Hepatic stellate cell (primary cell): Measurements from ENCODE around the gene ZNF334.

Experiments used
- DNase-seq: peaks from one replicate; pipeline ENCODE4 v3.0.0; 2011; ENCODE audit warnings: low spot score

The ZNF334 gene

DNA sequence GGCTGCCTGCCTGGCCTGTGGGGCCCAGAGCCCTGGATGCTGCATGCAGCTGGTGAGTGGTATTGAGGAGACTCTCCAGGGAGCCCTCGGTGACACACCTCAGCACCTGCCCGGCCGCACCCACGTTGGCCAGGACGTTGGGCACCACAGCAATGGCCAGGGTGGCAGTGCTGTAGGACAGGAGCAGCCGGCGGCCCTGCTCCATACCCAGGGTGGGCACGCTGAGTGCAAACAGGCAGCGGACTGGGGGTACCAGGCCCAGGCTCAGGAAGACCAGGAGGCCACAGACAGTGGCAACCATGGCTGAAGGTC lies 32.4 kb upstream of the ZNF334 start:
- no peak for DNase-seq

DNA sequence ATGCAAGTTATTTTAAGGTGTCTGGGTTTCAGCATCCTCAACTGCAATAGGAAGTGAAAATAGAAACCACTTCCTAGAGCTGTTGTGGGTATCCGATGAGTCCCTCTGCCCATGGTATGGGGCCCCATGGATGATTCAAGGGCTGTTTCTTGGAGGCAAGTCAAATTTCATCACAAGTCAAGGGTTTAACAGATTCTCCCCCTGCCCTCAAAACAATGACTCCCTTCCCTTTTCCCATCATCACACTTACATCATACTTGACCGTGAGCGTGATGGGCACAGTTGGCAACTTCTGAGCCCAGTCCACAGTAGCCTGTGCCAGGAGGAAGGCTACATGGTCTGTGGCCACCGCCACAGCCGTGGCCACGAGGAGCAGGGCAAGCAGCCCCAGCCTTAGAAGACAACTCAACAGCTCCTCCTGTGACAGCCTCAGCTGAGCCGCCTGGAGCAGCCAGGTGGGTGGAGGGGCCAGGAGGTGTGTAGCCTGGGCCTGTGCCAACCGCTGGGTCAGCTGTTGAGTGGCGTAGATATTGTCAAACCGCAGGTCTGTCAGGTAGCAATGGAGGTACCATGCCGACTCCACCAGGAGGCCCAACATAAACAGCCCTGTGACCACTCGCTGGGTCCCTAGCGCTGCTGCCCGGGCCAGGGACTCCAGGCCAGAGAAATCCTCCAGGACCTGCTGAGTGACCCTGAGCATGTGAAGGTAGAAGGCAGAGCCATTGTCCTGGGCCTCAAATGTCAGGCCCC lies 31.9 kb upstream of the ZNF334 start:
- no peak for DNase-seq

DNA sequence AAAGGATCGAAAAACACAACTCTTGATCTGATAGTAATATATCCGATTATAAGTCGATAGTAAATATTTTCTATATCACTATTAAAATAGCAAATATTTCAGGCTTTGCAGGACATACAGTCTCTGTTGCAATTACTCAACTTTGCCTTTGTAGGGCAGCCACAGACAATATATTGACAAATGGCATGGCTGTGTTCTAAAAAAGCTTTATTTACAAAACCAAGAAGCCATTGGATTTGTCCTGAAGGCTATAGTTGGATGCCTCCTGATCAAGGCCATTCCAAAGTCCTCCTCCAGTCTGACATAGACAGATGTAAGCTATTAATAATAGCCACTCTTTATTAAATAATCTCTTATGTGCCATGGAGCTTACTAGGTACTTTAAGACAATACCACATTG lies 31.2 kb upstream of the ZNF334 start:
- no peak for DNase-seq

DNA sequence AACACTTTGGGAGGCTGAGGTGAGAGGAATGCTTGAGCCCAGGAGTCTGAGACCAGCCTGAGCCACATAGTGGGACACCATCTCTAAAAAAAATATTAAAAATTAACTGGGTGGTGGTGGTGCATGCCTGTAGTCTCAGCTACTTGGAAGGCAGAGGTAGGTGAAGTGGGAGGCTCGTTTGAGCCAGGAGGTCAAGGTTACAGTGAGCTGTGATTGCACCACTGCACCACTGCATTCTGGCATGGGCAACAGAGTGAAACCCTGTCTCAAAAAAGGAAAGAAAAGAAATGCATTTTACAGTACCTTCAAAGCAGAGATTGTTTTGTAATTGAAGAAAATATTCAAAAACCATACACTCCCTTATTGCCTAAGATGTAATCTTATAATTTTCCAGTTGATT lies 30.6 kb upstream of the ZNF334 start:
- DNase-seq, result no peak

DNA sequence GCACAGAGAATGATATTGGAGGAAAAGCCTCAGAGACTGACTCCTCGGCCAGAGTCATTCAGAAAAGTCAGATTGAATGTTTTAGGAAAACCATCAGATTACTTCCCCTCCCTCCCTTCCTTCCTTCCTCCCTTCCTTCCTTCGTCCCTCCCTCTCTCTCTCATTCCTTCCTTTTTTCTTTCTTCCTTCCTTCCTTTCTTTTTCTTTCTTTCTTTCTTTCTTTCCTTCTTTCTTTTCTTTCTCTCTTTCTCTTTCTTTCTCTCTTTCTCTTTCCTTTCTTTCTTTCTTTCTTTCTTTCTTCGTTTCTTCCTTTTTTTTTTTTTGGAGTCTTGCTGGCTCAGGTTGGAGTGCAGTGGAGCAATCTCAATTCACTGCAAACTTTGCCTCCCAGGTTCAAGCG lies 29.7 kb upstream of the ZNF334 start:
- no peak for DNase-seq

DNA sequence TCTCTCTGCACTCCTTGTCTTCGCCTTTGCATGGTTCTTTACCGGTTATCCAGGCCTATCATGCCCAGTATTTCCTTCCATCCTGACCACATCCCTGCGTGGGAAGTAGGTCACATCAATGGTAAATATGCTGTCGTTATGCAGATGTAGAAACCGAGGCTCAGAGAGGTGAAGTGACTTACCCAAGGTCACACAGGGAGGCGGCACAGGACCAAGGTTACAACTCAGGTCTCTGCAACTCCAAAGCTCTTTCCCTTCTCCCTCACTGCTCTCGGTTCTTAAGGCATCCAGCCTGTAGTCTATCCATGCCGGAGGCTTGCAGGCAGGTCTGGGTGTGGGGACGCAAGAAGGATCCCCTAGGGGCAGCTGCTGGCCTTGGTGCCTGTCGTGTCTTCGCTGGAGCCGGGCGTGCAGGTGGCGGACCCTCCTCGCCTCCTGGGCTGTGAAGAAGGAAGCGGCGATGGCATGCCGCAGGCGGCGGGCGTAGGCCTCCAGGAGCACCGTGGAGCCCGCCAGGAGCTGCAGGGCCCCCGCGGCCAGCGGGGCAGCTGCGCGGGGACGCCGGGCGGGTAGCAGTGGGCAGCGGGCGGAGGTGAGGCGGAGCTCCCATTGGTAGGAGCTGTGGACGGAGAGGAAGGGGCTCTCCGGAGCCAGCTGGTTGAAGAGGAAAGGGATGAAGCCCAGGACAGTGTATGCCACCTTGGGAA lies 28.0 kb upstream of the ZNF334 start:
- DNase-seq, result no peak

DNA sequence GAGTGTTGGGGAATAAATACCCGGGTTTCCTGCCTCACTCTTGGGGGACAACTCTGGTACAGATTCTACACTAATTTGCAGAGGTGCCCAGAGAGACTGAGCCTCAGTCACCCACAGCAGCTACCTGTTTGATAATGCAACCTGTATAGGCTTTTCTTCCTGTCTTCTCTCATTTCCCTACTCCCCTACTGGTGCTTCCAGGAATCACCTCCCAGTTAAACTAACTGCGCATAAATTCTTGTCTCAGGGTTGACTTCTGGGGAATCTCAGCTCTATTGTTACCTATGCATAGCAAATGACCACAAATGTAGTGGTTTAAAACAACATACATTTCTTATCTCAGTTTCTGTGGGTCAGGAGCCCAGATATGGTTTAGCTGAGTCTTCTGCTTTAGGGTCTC lies 25.8 kb upstream of the ZNF334 start:
- no peak for DNase-seq

DNA sequence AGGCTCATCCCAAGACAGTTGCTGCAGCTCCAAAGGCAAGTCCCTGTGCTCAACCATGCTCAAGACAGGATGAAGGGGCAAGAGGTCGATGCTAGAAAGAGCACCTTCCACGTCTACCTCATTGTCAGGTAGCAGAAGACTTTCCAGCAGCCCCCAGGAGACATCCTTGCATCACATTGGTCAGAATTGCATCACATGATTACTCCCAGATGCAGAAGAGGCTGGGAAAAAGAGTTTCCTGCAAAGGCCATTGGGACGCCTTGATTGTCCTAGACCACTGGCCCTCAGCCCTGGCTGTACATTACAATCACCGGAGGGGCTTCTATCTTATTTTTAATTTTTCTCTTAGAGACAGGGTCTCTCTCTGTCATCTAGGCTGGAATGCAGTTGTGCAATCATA lies 17.3 kb upstream of the ZNF334 start:
- no peak for DNase-seq

DNA sequence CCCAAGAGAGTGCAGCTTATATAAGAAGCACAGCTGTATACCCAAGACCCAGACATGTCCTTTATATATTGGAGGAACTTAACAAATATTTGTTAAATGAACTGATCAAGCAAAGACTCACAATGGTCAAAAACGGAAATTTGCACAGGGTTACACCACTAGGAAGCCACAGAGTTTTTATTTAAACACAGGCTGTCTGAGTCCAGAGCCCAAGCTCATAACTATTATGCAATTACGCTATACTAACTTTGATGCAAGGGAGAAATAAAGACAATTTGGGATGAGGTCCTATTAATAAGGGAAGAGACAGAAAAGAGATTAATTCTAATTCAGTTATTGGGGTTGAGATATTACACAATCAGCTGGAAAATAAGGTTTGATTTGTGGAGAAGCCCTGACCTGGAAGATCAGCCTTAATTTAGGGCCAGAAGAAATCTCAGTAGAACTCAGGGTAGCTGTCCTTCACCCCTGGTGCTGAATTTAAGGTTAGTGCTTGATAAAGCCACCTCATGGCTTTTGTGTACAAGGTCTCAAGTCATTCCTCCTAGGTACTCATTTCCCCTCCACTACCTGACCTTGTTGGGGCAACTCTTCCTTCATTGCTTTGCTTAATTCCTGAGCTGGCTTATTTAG lies 10.5 kb upstream of the ZNF334 start:
- DNase-seq, result no peak

DNA sequence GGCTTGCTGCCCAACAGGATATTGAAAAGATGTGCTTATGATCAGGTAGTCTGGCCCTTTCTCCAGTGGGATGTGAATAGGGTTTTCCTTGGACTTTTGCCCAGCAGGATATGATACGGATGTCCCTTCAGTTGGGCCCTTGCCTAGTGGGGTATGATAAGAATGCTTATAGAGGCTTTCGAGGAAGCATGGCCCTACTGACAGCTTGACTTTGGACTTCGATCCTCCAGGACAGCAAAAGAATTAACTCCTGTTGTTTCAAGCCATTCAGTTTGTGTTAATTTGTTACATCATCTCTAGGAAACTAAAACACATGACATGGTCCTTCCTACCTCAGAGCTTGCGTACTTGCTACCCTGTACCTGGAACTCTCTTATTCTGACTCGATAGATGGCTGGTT lies 9.7 kb upstream of the ZNF334 start:
- no peak for DNase-seq

DNA sequence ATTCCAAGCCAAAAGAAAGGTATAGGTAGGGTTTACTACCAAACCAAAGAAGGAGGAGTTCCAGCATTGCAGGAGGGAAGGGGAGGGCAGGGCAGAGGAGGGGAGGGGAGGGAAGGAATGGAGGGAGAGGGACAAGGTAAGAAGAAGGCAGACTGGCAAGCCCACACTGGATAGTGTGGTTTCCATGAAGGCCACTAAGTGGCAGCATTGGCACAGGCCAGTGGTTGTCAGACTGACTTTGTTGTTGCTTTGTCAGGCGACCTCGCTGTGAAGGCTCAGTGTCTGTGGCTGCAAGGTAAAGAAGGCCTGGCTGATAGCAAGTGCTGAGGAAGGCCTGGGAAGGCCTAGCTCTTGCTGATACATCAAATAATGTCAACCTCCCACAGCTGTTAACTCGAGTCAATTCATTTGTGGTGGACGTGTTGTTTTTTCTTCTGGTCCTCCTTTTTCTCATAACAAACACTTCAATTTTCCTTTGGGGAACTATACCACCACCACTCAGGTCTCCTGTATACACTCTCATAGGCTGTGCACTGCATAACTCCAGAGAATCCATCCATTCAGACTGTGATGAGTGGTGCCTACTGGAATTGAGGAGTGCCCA lies 7.7 kb upstream of the ZNF334 start:
- peak; percentile 40 for DNase-seq

DNA sequence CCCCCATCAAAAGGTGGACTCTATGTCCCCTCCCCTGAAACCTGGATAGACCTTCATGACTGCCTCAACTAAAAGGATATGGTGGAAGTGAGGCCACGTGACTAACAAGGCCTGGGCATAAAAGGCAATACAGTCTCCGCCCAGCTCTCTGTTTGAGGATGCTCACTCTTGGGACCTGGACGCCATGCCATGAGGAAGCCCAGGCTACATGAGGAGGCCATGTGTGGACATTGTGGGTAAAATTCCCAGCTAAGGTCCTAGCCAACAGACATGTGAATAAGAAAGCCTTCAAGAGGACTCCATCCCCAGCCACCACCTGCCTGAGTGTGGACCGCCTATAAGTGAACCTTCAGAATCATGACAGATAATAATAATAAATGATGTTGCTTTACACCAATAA lies 7.2 kb upstream of the ZNF334 start:
- DNase-seq, result no peak

DNA sequence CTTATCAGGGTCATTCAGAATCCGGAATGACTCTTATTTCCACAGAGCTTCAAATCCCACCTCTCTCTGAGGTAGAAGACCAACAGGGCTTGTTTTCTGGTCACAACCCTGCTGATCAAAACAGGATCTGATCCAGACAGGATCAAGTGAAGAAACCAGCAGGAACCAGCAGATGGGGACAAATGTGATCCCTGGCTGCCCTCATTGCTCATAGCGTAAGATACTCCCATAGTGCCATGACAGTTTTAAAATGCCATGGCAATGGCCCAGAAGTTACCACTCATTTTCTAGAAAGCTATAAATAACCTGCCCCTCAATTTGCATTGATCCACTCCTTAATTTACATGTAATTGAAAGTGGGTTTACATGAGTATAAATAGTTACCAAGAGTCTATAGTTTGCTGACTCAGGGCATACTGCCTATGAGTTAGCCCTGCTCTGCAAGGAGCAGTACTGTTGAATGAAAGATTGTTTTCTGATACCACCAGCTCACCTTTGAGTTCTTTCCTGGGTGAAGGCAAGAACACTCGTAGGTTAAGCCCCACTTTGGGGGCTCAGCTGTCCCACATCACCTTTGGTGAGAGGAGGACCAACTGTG lies 6.2 kb upstream of the ZNF334 start:
- DNase-seq, result no peak

DNA sequence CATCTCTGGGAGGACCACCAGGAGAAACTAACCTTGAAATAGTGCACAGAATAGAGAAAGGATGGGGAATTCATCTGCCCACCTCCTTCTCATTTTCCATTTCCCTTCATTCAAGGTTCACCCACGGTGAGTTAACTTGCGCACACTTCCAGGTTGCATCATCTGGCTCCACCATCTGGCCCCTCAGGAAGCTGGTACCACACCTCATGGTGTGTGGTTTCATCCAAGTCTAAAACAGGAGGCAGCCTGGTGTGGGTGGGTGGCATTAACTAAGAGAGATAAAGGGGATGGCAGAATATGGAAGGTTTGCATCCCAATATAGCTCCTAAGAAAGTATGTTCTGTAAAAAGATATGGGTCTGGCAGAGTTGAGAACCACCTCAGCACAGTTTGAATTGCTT lies 3.8 kb downstream of the ZNF334 start:
- no peak for DNase-seq

DNA sequence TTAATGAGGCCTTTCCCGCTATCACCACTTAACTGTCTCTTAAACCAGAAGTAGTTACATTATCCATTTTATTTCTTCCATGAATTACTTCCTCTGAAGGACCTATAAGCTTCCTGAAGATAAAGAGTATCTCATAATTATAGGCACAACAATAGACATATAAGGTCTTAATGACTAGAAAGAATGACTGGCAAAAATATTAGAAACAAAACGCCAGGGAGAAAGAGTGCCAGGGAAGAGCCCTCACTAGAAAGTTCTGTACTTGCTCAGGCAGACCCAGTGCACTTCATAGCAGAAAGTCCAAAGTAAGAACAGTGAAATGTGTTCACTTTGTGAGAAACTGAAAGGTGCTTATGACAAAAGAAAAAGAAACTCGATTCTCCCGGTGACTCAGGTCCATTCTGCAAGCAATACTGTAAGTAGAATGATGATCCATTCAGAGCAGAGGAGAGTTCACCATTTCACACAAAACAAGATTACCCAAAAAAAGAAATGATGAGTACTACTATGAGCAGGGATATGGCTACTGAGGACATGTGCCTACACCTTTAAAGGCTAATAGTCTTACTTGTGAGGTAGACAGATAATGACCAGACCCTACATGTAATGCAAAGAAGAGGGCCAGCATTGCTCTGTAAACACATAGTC lies 5.5 kb downstream of the ZNF334 start:
- DNase-seq, result no peak

DNA sequence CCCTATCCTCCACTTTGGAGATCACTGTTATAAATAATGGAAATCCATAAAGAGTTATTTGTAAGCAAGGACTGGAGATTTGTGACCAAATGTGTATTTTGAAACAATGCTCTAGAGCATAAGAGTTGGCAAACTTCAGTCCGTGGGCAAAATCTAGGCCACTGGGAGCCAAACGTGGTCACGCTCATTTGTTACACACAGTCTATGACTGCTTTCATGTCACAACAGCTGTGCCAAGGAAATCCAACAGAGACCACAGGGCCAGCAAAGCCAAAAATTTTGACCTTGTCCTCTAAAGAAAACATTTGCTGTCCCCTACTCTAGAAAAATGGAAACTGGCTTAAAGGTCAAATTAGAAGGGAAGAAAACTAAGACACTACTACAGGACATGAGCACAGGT lies 7.9 kb downstream of the ZNF334 start:
- DNase-seq, result no peak

DNA sequence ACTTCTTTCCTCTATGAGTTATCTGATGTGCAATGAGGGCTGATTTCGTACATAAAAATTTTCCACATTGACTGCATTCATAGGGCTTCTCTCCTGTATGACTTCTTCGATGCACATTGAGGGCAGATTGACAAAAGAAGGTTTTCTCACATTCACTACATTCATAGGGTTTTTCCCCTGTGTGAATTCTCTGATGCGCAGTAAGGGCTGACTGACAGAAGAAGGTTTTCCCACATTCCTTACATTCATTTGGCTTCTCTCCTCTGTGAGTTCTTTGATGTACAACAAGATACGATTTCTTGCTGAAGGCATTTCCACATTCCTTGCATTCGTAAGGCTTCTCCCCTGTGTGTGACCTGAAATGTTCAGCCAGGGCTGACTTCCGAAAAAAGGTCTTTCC lies 11.4 kb downstream of the ZNF334 start:
- no peak for DNase-seq

DNA sequence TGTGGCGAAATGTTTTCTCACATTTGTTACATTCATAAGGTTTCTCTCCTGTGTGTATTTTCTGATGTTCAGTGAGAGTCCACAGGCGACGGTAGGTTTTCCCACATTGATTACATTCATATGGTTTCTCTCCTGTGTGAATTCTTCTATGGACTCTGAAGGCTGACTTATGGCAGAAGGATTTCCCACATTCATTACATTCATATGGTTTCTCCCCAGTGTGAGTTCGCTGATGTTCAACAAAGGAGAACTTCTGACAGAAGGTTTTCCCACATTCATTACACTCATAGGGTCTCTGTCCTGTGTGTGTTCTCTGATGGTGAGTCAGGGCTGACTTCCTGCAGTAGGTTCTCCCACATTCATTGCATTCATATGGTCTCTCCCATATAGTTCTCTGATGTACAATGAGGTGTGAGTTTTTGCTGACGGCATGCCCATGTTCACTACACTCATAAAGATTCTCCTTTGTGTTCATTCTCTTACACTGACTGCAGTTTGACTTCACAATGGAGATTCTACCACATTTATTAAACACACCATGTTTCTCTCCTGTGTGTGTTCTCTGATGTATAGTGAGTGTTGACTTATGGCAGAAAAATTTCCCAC lies 11.9 kb downstream of the ZNF334 start:
- no peak for DNase-seq

DNA sequence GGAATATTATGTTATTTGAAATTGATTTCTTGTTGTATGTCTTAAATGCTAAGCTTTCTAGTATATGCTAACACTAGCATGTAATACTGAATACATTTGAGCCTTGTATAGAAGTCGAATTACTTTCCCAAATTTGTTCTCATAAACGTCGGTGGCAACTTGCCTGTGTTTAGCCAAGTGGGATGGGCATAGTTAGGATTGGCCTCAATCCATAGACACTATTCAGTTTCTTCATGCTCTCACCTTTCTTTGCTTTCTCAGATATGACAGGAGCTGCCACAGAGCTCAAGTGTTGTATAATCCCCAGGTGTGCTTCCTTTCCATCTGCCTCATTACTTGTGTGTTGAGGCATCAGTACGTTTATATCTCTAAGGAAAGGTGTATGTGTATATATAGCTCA lies 19.3 kb downstream of the ZNF334 start:
- no peak for DNase-seq

DNA sequence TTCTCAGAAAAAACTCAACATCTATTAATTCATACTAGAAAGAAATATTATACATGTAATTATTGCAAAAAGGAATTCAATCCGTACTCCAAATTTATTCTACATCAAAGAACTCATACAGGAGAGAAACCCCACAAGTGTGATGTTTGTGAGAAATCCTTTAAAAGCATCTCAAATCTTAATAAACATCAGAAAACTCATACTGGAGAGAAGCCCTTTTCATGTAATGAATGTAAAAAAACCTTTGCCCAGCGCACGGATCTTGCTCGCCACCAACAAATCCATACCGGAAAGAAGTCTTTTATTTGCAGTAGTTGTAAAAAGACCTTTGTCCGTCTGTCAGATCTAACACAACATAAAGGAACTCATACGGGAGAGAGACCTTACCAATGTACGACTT lies 22.0 kb downstream of the ZNF334 start:
- no peak for DNase-seq

DNA sequence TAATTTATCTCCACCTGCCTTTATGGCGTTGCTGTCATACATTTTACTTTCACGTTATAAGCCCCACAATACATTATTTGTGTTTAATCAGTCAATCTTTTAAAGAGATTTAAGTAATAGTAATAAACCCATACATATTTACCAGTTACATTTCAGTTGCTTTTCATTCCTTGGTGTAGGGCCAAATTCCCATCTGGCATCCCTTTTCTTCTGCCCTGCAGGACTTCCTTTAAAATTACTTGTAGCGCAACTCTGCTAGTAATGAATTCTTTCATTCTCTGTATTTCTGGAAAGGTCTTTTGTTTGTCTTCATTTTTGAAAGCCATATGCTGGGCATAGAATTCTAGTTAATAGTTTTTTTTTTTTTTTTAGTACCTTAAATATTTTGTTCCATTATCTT lies 24.9 kb downstream of the ZNF334 start:
- DNase-seq, result no peak

DNA sequence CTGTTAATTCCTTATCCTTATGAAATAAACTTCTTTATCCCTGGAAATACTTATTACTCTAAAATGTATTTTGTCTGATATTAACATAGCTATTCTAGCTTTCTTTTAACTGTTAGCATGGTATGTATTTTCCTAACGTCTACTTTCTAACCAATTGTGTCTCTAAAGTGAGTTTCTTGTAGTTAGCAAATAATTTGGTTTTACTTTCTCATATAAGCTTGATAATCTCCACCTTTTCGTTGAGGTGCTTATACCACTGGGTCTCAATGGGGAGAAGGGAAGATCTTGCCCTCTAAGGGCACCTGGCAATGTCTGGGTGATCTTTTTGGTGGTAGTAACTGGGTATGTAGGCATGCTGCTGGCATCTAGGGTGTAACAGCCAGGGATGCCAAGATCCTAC lies 25.7 kb downstream of the ZNF334 start:
- no peak for DNase-seq
